Jurkat, Clone E6-1 (cell line): ENCODE data around the gene MAST4.
A peak's percentile ranks its signal among the peaks of the same experiment; 100 is the strongest.

Experiments used
- DNase-seq: peaks from one replicate; pipeline ENCODE4 v3.0.0-alpha.2; 2011; ENCODE audit warnings: low read depth, low spot score
- H3K4me3 ChIP-seq: 2 replicates; pipeline ENCODE4 v1.5.1; 2011; ENCODE audit warnings: mild to moderate bottlenecking, low read length, control low read depth, moderate library complexity

The MAST4 gene

GRCh38 chr5:66769839-66770617 lies 173.8 kb downstream of the MAST4 start:
- peak; percentile 3 for DNase-seq
- H3K4me3 ChIP-seq = no peak overlapping the region

- DNase-seq = no peak
- H3K4me3 ChIP-seq = no peak overlapping the region
These were observed 181.7 kb downstream of the MAST4 start for GRCh38 chr5:66777868-66778267.

GRCh38 chr5:66779528-66779927 lies 183.3 kb downstream of the MAST4 start:
- no peak overlapping the region for H3K4me3 ChIP-seq
- no peak for DNase-seq

GRCh38 chr5:66788556-66788955 lies 192.4 kb downstream of the MAST4 start:
- DNase-seq = no peak
- H3K4me3 ChIP-seq = no peak overlapping the region

GRCh38 chr5:66789434-66789833 lies 193.2 kb downstream of the MAST4 start:
- DNase-seq = no peak
- no peak overlapping the region for H3K4me3 ChIP-seq

GRCh38 chr5:66793049-66793448 lies 196.9 kb downstream of the MAST4 start:
- no peak for DNase-seq
- no peak overlapping the region for H3K4me3 ChIP-seq

GRCh38 chr5:66795682-66796081 lies 199.5 kb downstream of the MAST4 start:
- no peak overlapping the region for H3K4me3 ChIP-seq
- DNase-seq = no peak

- H3K4me3 ChIP-seq = no peak overlapping the region
- DNase-seq = no peak
These were observed 200.4 kb downstream of the MAST4 start for GRCh38 chr5:66796305-66797292.

- no peak overlapping the region for H3K4me3 ChIP-seq
- no peak for DNase-seq
These were observed 206.7 kb downstream of the MAST4 start for GRCh38 chr5:66802941-66803340.

GRCh38 chr5:66805514-66806430 lies 209.6 kb downstream of the MAST4 start:
- DNase-seq = no peak
- H3K4me3 ChIP-seq = no peak overlapping the region

- no peak for DNase-seq
These were observed 211.6 kb downstream of the MAST4 start for GRCh38 chr5:66807743-66808142.

GRCh38 chr5:66808663-66809062 lies 212.5 kb downstream of the MAST4 start:
- H3K4me3 ChIP-seq = no peak overlapping the region
- DNase-seq = no peak

More at GRCh38 chr5:66807743-66808142, 211.6 kb downstream of the MAST4 start:
- no peak overlapping the region for H3K4me3 ChIP-seq

- no peak overlapping the region for H3K4me3 ChIP-seq
- DNase-seq = no peak
These were observed 214.0 kb downstream of the MAST4 start for GRCh38 chr5:66810151-66810550.

GRCh38 chr5:66810848-66811261 lies 214.7 kb downstream of the MAST4 start:
- no peak overlapping the region for H3K4me3 ChIP-seq
- DNase-seq = no peak

- DNase-seq = no peak
- H3K4me3 ChIP-seq = no peak overlapping the region
These were observed 216.1 kb downstream of the MAST4 start for GRCh38 chr5:66812291-66812690.

GRCh38 chr5:66813306-66813705 lies 217.1 kb downstream of the MAST4 start:
- DNase-seq = no peak
- no peak overlapping the region for H3K4me3 ChIP-seq

- H3K4me3 ChIP-seq = no peak overlapping the region
- DNase-seq = peak; percentile 33
These were observed 218.2 kb downstream of the MAST4 start for GRCh38 chr5:66814146-66814991.

- no peak overlapping the region for H3K4me3 ChIP-seq
- DNase-seq = no peak
These were observed 222.2 kb downstream of the MAST4 start for GRCh38 chr5:66818304-66818934.
